ENCODE measurements around the gene IPO13. TPM values are rescaled to one million over a fixed set of nuclear protein-coding genes. Genes with fewer than 3 reads are reported as not detected.

Gene IPO13
- total and polyA plus RNA-seq, 2 experiments from 2014 or later, result 20.6 to 30.7 TPM

GRCh38 chr1:43947061-43947873 lies 517 bp downstream of the IPO13 start:
- TF ChIP-seq CTCF (IDR thresholded peaks at IDR 0.05; ENCODE audit: poor library complexity) (no peak), EZH2phosphoT487 (IDR thresholded peaks at IDR 0.05; ENCODE audit: low read depth, severe bottlenecking, unreplicated experiment) (no peak), EZH2 (IDR thresholded peaks at IDR 0.05; ENCODE audit: borderline replicate concordance) (no peak)
- Histone ChIP-seq H3K4me2 (peak overlapping the region; percentile 100), H3K4me1 (ENCODE audit: insufficient read depth) (peaks cover 11% of the 10 kb centered on the region), H3K9me3 (ENCODE audit: low read depth) (no peaks in the 10 kb centered on the region), H2AFZ (peak overlapping the region; percentile 46), H3K4me3 (peak overlapping the region; percentile 53), H3K27me3 (no peaks in the 10 kb centered on the region), H3K27ac (peak overlapping the region; percentile 97), H4K20me1 (ENCODE audit: insufficient read depth, poor library complexity, severe bottlenecking) (no peaks in the 10 kb centered on the region), H3K36me3 (replicated peaks; ENCODE audit: insufficient read depth, low read depth) (no peaks in the 10 kb centered on the region), H3K9me2 (replicated peaks; ENCODE audit: insufficient read depth) (no peaks in the 10 kb centered on the region), H3K79me2 (peaks cover 41% of the 10 kb centered on the region)
- no peak for DNase-seq (ENCODE audit: low spot score)
- 12% methylated on average over 26 of the region's 27 CpGs for WGBS (ENCODE audit: low lambda C conversion rate, missing lambda C conversion rate)

- H3K27ac ChIP-seq, result no peak overlapping the region
- H3K4me3 ChIP-seq, result peak overlapping the region; percentile 53
- TF ChIP-seq EZH2phosphoT487 (IDR thresholded peaks at IDR 0.05; ENCODE audit: low read depth, severe bottlenecking, unreplicated experiment) (no peak), CTCF (IDR thresholded peaks at IDR 0.05; ENCODE audit: poor library complexity) (no peak), EZH2 (IDR thresholded peaks at IDR 0.05; ENCODE audit: borderline replicate concordance) (no peak)
- H3K79me2 ChIP-seq, result peaks cover 42% of the 10 kb centered on the region
- no peaks in the 10 kb centered on the region for H3K36me3 ChIP-seq (replicated peaks; ENCODE audit: insufficient read depth, low read depth)
- H3K4me2 ChIP-seq, result peak overlapping the region; percentile 100
- no peak for DNase-seq (ENCODE audit: low spot score)
- H4K20me1 ChIP-seq (ENCODE audit: insufficient read depth, poor library complexity, severe bottlenecking), result no peaks in the 10 kb centered on the region
- H2AFZ ChIP-seq, result no peak overlapping the region
- H3K9me3 ChIP-seq (ENCODE audit: low read depth), result no peaks in the 10 kb centered on the region
- H3K4me1 ChIP-seq (ENCODE audit: insufficient read depth), result peaks cover 11% of the 10 kb centered on the region
- H3K9me2 ChIP-seq (replicated peaks; ENCODE audit: insufficient read depth), result no peaks in the 10 kb centered on the region
- H3K27me3 ChIP-seq, result no peaks in the 10 kb centered on the region
- WGBS (ENCODE audit: low lambda C conversion rate, missing lambda C conversion rate), result 46% methylated on average over 3 of the region's 3 CpGs
Observed at GRCh38 chr1:43947874-43948437, 1.2 kb downstream of the IPO13 start.

- H3K4me3 ChIP-seq, result no peak overlapping the region
- peaks cover 45% of the 10 kb centered on the region for H3K79me2 ChIP-seq
- WGBS (ENCODE audit: low lambda C conversion rate, missing lambda C conversion rate), result 73% methylated on average over 13 of the region's 13 CpGs
- TF ChIP-seq EZH2phosphoT487 (IDR thresholded peaks at IDR 0.05; ENCODE audit: low read depth, severe bottlenecking, unreplicated experiment) (no peak), EZH2 (IDR thresholded peaks at IDR 0.05; ENCODE audit: borderline replicate concordance) (no peak), CTCF (IDR thresholded peaks at IDR 0.05; ENCODE audit: poor library complexity) (no peak)
- H3K36me3 ChIP-seq (replicated peaks; ENCODE audit: insufficient read depth, low read depth), result no peaks in the 10 kb centered on the region
- DNase-seq (ENCODE audit: low spot score), result no peak
- H3K27me3 ChIP-seq, result no peaks in the 10 kb centered on the region
- no peak overlapping the region for H3K4me2 ChIP-seq
- no peaks in the 10 kb centered on the region for H3K9me2 ChIP-seq (replicated peaks; ENCODE audit: insufficient read depth)
- H3K4me1 ChIP-seq (ENCODE audit: insufficient read depth), result peaks cover 11% of the 10 kb centered on the region
- H3K9me3 ChIP-seq (ENCODE audit: low read depth), result no peaks in the 10 kb centered on the region
- H2AFZ ChIP-seq, result no peak overlapping the region
- H3K27ac ChIP-seq, result no peak overlapping the region
- no peaks in the 10 kb centered on the region for H4K20me1 ChIP-seq (ENCODE audit: insufficient read depth, poor library complexity, severe bottlenecking)
Observed at GRCh38 chr1:43949678-43950077, 2.9 kb downstream of the IPO13 start.

All from hepatocyte (in vitro differentiated cells).